GM13977 (cell line): Measurements from ENCODE around the gene REXO5.
"Not testable (repeated sequence)": the region's sequence is repeated elsewhere in the genome, so short reads cannot be mapped to it uniquely, and the experiment has no call there.

ENCODE experiments used
- DNase-seq: peaks from one replicate; pipeline ENCODE4 v3.0.0; 2012; ENCODE audit warnings: low spot score
- CTCF ChIP-seq: IDR thresholded peaks from 2 replicates; pipeline ENCODE4 v1.5.1; 2012; ENCODE audit warnings: mild to moderate bottlenecking, control low read depth; ENCODE audit not compliant: insufficient read depth; ENCODE audit errors: extremely low read depth, missing control alignments
- in situ Hi-C: fragments of 300-500 bp; cut with MboI; formaldehyde crosslinking; loops from one replicate; pipeline ENCODE4 v1.12.0; 2022; ENCODE audit warnings: low sequenced_read_pairs, low pct_unique_long_range_greater_than_20kb, mixed read lengths, inconsistent platforms; ENCODE audit not compliant: unreplicated experiment

The REXO5 gene

GRCh38 chr16:20798364-20798763 lies 8.0 kb upstream of the REXO5 start:
- no peak for DNase-seq
- in situ Hi-C loops: no loop called here
- TF ChIP-seq CTCF: no peak

- in situ Hi-C loops: no loop called here
- peak; percentile 25 for DNase-seq
- TF ChIP-seq CTCF: peak; percentile 58
Measured at GRCh38 chr16:20799599-20799998, 6.7 kb upstream of the REXO5 start.

- DNase-seq: no peak
- TF ChIP-seq CTCF: no peak
- in situ Hi-C loops: no loop called here
Measured at GRCh38 chr16:20801278-20801677, 5.0 kb upstream of the REXO5 start.

GRCh38 chr16:20803192-20803560 lies 3.2 kb upstream of the REXO5 start:
- TF ChIP-seq CTCF: no peak
- in situ Hi-C loops: no loop called here
- no peak for DNase-seq

DNA sequence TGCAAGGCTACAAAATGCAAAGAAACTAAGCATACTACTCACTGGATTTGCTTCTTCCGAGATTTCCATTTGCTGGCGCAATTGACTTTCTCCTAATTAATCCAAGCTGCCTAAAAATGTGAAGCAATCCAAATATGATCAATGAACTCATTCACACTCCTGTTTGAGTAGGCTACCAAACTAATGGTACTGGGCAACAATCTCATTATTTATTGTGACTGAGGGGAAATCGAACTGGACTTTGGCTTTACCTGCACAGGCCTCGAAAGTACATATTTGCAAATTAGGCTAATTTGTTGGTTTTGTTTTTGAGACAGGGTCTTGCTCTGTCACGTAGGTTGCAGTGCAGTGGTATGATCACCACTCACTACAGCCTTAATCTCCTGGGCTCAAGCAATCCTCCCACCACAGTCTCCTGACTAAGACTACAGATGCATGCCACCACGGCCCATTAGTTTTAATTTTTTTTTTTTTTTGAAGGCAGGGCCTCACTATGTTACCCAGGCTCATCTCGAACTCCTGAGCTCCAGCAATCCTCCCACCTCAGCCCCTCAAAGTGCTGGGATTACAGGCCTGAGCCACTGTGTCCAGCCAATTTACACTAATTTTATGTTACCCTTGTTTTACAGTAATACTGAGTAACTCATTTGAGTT lies 2.6 kb upstream of the REXO5 start:
- TF ChIP-seq CTCF: no peak
- no peak for DNase-seq
- in situ Hi-C loops: no loop called here

- in situ Hi-C loops, DNase-seq: not testable (repeated sequence)
Measured at GRCh38 chr16:20805684-20806167, 601 bp upstream of the REXO5 start.

DNA sequence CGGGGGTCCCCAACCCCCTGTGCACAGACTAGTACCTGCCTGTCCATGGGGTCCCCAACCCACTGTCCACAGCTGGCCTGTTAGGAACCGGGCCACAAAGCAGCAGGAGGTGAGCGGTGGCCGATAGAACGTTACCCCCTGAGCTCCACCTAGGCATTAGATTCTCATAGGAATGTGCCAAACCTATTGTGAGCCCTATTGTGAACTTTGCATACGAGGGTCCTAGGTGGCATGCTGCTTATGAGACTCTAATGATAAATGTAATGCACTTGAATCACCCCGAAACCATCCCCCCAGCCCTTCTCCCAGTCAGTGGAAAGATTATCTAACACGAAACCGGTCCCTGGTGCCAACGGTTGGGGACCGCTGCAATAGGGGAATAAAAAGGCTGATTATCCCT lies 1.5 kb downstream of the REXO5 start:
- DNase-seq: no peak
- TF ChIP-seq CTCF: no peak
- in situ Hi-C loops: no loop called here
